GM12864 (cell line): ENCODE results near the gene EDIL3.
"Not testable (repeated sequence)": the region's sequence is repeated elsewhere in the genome, so short reads cannot be mapped to it uniquely, and the experiment has no call there.

Experiments
- DNase-seq: peaks from one replicate; pipeline ENCODE4 v3.0.0-alpha.2; 2011; ENCODE audit warnings: low read depth
- H3K4me3 ChIP-seq: 2 replicates; pipeline ENCODE4 v1.5.1; 2011; ENCODE audit warnings: mild to moderate bottlenecking, low read depth, low read length, control low read depth
- CTCF ChIP-seq: IDR thresholded peaks from 2 replicates; pipeline ENCODE4 v1.5.1; 2011; ENCODE audit warnings: low read depth, mild to moderate bottlenecking, moderate library complexity, low read length, control low read depth, inconsistent platforms; ENCODE audit errors: missing control alignments

EDIL3 gene

GRCh38 chr5:84162695-84163094, 222.0 kb downstream of the EDIL3 start:
- H3K4me3 ChIP-seq, result no peak overlapping the region
- no peak for DNase-seq
- TF ChIP-seq CTCF, result no peak

DNA sequence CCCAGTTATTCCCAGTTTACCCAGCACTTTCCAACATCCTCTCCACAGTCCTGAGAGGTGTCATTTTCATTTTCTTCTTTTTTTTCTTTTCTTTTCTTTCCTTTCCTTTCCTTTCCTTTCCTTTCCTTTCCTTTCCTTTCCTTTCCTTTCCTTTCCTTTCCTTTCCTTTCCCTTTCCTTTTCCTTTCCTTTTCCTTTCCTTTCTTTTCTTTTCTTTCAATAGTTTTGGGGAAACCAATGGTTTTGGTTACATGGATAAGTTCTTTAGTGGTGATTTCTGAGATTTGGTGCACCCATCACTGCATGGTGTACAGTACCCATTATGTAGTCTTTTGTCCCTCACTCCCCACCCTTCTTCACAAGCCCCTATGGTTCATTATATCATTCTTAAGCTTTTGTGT, 224.0 kb downstream of the EDIL3 start:
- H3K4me3 ChIP-seq, DNase-seq: not testable (repeated sequence)

- no peak for DNase-seq
- H3K4me3 ChIP-seq, result no peak overlapping the region
- no peak for TF ChIP-seq CTCF
Observed at GRCh38 chr5:84149094-84149493, 235.6 kb downstream of the EDIL3 start.

DNA sequence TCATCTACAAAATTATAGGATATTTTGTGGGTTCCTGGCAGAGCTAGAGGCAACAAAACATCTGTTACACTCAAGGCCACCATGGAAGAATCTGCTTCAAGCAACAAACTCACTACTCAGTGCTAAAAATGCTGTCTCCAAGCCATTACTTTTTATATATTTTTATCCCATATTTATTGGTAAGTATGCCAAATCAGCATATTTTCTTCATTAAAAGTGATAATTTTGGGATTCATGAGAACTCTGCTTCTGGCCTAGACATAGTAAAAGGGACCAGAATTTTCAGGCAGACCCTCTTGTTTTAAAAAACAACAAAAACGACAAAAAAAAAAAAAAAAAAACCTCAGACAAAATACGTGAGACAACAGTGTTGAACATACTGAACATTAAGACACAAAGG, 236.0 kb downstream of the EDIL3 start:
- no peak for TF ChIP-seq CTCF
- DNase-seq, result no peak
- no peak overlapping the region for H3K4me3 ChIP-seq

- H3K4me3 ChIP-seq, result no peak overlapping the region
- TF ChIP-seq CTCF, result no peak
- DNase-seq, result no peak
Observed at GRCh38 chr5:84137541-84137940, 247.1 kb downstream of the EDIL3 start.

DNA sequence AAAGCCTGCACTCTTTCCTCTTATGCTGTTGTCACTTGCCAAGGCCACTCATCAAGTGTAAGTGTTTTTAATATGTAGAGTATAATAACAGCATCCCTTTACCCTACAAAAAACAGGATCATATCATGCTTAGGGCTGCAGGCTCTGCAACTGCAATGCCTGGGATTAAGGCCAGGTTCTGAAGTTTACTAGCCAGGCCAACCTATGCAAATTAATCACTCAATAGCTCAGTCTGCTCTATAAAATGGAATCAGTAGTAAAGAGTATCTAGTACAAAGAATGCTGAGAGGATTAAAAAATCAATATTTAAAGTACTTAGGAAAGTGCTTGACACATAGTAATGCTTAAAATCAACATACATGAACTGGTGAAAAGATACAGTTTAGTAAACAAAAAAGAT, 253.3 kb downstream of the EDIL3 start:
- no peak overlapping the region for H3K4me3 ChIP-seq
- DNase-seq, result no peak
- no peak for TF ChIP-seq CTCF

GRCh38 chr5:84130006-84130580, 254.6 kb downstream of the EDIL3 start:
- no peak for TF ChIP-seq CTCF
- no peak for DNase-seq
- no peak overlapping the region for H3K4me3 ChIP-seq
